ENCODE data around the gene ACADVL.

The ACADVL gene

DNA sequence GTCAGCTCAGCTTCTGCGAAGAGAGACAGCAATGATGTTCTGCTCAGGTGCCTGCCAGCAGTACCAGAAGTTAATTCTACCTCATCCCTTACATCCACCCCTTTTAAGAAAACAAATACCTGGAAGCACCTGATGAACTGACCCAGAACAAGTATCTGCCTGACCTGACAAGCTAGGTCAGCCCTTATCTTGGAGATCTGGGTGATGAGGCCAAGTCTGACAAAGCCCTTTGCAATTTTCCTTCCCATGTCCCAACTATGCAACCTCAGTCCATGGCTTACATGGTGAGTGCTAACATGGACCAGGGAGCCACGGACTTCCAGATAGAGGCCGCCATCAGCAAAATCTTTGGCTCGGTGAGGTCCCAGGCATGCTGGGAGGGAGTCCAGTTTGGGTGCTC, 3.6 kb downstream of the ACADVL start:
- H3K27ac ChIP-seq (ENCODE audit: low read depth, low read length), result no peak overlapping the region

DNA sequence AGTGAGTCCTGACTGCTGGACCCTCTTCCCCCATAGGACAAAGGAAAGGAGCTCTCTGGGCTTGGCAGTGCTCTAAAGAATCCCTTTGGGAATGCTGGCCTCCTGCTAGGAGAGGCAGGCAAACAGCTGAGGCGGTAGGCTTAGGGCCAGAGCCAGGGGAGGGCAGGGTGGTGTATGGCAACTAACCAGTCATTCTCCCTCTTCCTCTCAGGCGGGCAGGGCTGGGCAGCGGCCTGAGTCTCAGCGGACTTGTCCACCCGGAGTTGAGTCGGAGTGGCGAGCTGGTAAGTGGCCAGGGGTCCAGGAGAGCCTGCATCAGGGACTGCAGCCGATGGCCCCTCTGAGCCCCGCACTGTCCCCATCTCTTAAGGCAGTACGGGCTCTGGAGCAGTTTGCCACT, 4.4 kb downstream of the ACADVL start:
- Histone ChIP-seq H3K27ac (ENCODE audit: low read depth, low read length) (no peak overlapping the region), H4K20me1 (ENCODE audit: control insufficient read depth, insufficient read depth, low read depth, low read length) (peaks cover 5% of the 10 kb centered on the region; the same call in 1 of the 2 replicates), H3K36me3 (ENCODE audit: control insufficient read depth, low read length) (peaks cover 82% of the 10 kb centered on the region), H3F3A (ENCODE audit: control insufficient read depth, insufficient read depth) (peaks cover 8% of the 10 kb centered on the region), H3K9me3 (ENCODE audit: control insufficient read depth, insufficient read depth, low read length) (no peaks in the 10 kb centered on the region), H3K27me3 (ENCODE audit: control insufficient read depth, low read length) (no peaks in the 10 kb centered on the region), H3K79me2 (ENCODE audit: control insufficient read depth, low read length) (peaks cover 9% of the 10 kb centered on the region), H3K4me3 (ENCODE audit: low read length) (no peak overlapping the region), H3K4me1 (ENCODE audit: control insufficient read depth, low read length) (peaks cover 20% of the 10 kb centered on the region), H3K9me2 (replicated peaks; ENCODE audit: control insufficient read depth, low read length) (no peaks in the 10 kb centered on the region), H3K4me2 (ENCODE audit: low read length) (no peak overlapping the region)
- no peak for TF ChIP-seq EZH2phosphoT487 (IDR thresholded peaks at IDR 0.05; ENCODE audit: borderline replicate concordance, low read length)
- TF ChIP-seq, protein P1, sequence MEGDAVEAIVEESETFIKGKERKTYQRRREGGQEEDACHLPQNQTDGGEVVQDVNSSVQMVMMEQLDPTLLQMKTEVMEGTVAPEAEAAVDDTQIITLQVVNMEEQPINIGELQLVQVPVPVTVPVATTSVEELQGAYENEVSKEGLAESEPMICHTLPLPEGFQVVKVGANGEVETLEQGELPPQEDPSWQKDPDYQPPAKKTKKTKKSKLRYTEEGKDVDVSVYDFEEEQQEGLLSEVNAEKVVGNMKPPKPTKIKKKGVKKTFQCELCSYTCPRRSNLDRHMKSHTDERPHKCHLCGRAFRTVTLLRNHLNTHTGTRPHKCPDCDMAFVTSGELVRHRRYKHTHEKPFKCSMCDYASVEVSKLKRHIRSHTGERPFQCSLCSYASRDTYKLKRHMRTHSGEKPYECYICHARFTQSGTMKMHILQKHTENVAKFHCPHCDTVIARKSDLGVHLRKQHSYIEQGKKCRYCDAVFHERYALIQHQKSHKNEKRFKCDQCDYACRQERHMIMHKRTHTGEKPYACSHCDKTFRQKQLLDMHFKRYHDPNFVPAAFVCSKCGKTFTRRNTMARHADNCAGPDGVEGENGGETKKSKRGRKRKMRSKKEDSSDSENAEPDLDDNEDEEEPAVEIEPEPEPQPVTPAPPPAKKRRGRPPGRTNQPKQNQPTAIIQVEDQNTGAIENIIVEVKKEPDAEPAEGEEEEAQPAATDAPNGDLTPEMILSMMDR (IDR thresholded peaks at IDR 0.05; ENCODE audit: low read depth, low read length, poor library complexity, severe bottlenecking), result no peak

More for the DNA sequence above, 3.6 kb downstream of the ACADVL start:
- TF ChIP-seq, protein P1 (IDR thresholded peaks at IDR 0.05; ENCODE audit: low read depth, low read length, poor library complexity, severe bottlenecking), result no peak
- no peak for TF ChIP-seq EZH2phosphoT487 (IDR thresholded peaks at IDR 0.05; ENCODE audit: borderline replicate concordance, low read length)
- Histone ChIP-seq H3K4me2 (ENCODE audit: low read length) (no peak overlapping the region), H3F3A (ENCODE audit: control insufficient read depth, insufficient read depth) (peaks cover 13% of the 10 kb centered on the region), H3K4me1 (ENCODE audit: control insufficient read depth, low read length) (peaks cover 27% of the 10 kb centered on the region), H3K4me3 (ENCODE audit: low read length) (no peak overlapping the region), H3K36me3 (ENCODE audit: control insufficient read depth, low read length) (peaks cover 74% of the 10 kb centered on the region), H3K27me3 (ENCODE audit: control insufficient read depth, low read length) (no peaks in the 10 kb centered on the region), H3K9me2 (replicated peaks; ENCODE audit: control insufficient read depth, low read length) (no peaks in the 10 kb centered on the region), H4K20me1 (ENCODE audit: control insufficient read depth, insufficient read depth, low read depth, low read length) (peaks cover 5% of the 10 kb centered on the region; the same call in 1 of the 2 replicates), H3K79me2 (ENCODE audit: control insufficient read depth, low read length) (peaks cover 9% of the 10 kb centered on the region), H3K9me3 (ENCODE audit: control insufficient read depth, insufficient read depth, low read length) (no peaks in the 10 kb centered on the region)

DNA sequence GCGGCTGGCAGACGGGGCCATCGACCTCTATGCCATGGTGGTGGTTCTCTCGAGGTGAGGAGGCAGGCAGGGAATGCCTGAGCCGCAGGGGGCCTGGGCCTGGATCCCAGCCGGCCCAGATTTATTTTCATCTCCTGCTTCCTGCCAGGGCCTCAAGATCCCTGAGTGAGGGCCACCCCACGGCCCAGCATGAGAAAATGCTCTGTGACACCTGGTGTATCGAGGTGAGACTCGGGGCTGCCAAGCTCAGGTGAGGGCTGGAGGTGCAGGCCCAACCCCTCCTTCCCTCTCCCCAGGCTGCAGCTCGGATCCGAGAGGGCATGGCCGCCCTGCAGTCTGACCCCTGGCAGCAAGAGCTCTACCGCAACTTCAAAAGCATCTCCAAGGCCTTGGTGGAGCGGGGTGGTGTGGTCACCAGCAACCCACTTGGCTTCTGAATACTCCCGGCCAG, 4.9 kb downstream of the ACADVL start:
- Histone ChIP-seq H3K9me3 (ENCODE audit: control insufficient read depth, insufficient read depth, low read length) (no peaks in the 10 kb centered on the region), H3K27me3 (ENCODE audit: control insufficient read depth, low read length) (no peaks in the 10 kb centered on the region), H3F3A (ENCODE audit: control insufficient read depth, insufficient read depth) (peaks cover 8% of the 10 kb centered on the region), H3K9me2 (replicated peaks; ENCODE audit: control insufficient read depth, low read length) (no peaks in the 10 kb centered on the region), H3K27ac (ENCODE audit: low read depth, low read length) (no peak overlapping the region), H3K4me3 (ENCODE audit: low read length) (no peak overlapping the region), H3K4me1 (ENCODE audit: control insufficient read depth, low read length) (peaks cover 15% of the 10 kb centered on the region), H4K20me1 (ENCODE audit: control insufficient read depth, insufficient read depth, low read depth, low read length) (peaks cover 5% of the 10 kb centered on the region; the same call in 1 of the 2 replicates), H3K4me2 (ENCODE audit: low read length) (no peak overlapping the region), H3K36me3 (ENCODE audit: control insufficient read depth, low read length) (peaks cover 87% of the 10 kb centered on the region), H3K79me2 (ENCODE audit: control insufficient read depth, low read length) (peaks cover 9% of the 10 kb centered on the region)
- TF ChIP-seq EZH2phosphoT487 (IDR thresholded peaks at IDR 0.05; ENCODE audit: borderline replicate concordance, low read length), result no peak
- TF ChIP-seq, protein P1 (IDR thresholded peaks at IDR 0.05; ENCODE audit: low read depth, low read length, poor library complexity, severe bottlenecking), result no peak

Data from DOHH2 (cell line).